Heart left ventricle (tissue), 16 donors: ENCODE measurements around the gene TFPT. TPM values are rescaled to one million over a fixed set of nuclear protein-coding genes. Genes with fewer than 3 reads are reported as not detected.

Experiments
- ATAC-seq, 4 donors: fragments of 200-7000 bp; cut with Tn5 transposase; one replicate each; pipeline ENCODE4 v1.9.1; 2020 to 2022; ENCODE audit warnings: moderate library complexity in 4 of 4, mild to moderate bottlenecking in 3 of 4, moderate number of reproducible peaks in 1 of 4
- DNase-seq, 5 donors: peaks; one replicate each; pipeline ENCODE4 v3.0.0-alpha.2; 2020
- H3K27ac ChIP-seq, 12 donors: fragments of 200-600 bp; sonication (generic) in 4 of 12; one replicate each; pipeline versions ENCODE4 v1.5.0 to v1.8.0; 2016 to 2022; ENCODE audit warnings: mild to moderate bottlenecking in 2 of 12
- H3K27me3 ChIP-seq, 9 donors: fragments of 200-600 bp; sonication (generic) in 2 of 9; one replicate each; pipeline versions ENCODE4 v1.5.1 to v1.8.0; 2016 to 2022; ENCODE audit warnings: mild to moderate bottlenecking in 3 of 9
- H3K36me3 ChIP-seq, 9 donors: fragments of 200-600 bp; sonication (generic) in 2 of 9; one replicate each; pipeline versions ENCODE4 v1.5.0 to v1.8.0; 2018 to 2022; ENCODE audit warnings: mild to moderate bottlenecking in 2 of 9
- H3K4me1 ChIP-seq, 12 donors: fragments of 200-600 bp; sonication (generic) in 4 of 12; one replicate each; pipeline versions ENCODE4 v1.5.0 to v1.8.0; 2016 to 2022; ENCODE audit warnings: mild to moderate bottlenecking in 3 of 12
- H3K4me3 ChIP-seq, 12 donors: fragments of 200-600 bp; sonication (generic) in 4 of 12; one replicate each; pipeline versions ENCODE4 v1.5.0 to v1.8.0; 2017 to 2022; ENCODE audit warnings: mild to moderate bottlenecking in 9 of 12, moderate library complexity in 4 of 12
- H3K9me3 ChIP-seq, 12 donors: fragments of 200-600 bp; sonication (generic) in 4 of 12; one replicate each; pipeline versions ENCODE4 v1.5.0 to v1.8.0; 2016 to 2022; ENCODE audit warnings: mild to moderate bottlenecking in 1 of 12
- CTCF ChIP-seq, 12 donors: fragments of 200-600 bp; sonication (generic) in 4 of 12; IDR thresholded peaks; one replicate each; pipeline versions ENCODE4 v1.5.0 to v1.8.0; 2018 to 2022; ENCODE audit warnings: antibody characterized with exemption in 12 of 12, mild to moderate bottlenecking in 5 of 12
- POLR2A ChIP-seq, 2 donors: fragments of 450-650 bp; IDR thresholded peaks; one replicate each; pipeline ENCODE4 v1.6.1; 2017; ENCODE audit warnings: antibody characterized with exemption in 2 of 2, mild to moderate bottlenecking in 2 of 2, moderate library complexity in 2 of 2
- WGBS, 4 donors: extraction: QIAGEN DNeasy Blood & Tissue Kit in 2 of 4; methylation state at CpG; one replicate each; pipeline versions ENCODE4 v1.1.5 to v1.1.7; 2013 to 2018; 5-methylcytosine and 5-hydroxymethylcytosine counted together
- intact Hi-C, 10 donors: fragments of 100-400 bp; cut with DNase I; formaldehyde crosslinking; loops; one replicate each; pipeline versions ENCODE4 v1.11.1 to v1.14.2; 2022
- polyA plus RNA-seq, 2 donors: library from polyadenylated mRNA; stranded (reverse); fragments of 200-250 nt; gene quantifications; one replicate each; pipeline ENCODE4 v1.2.3, GENCODE V29; 2013
- total RNA-seq, 9 donors: library from RNA; depleted of rRNA in 2 of 9; stranded (reverse); fragments of >200 nt in 2 of 9; fragmentation: NEBNext Ultra II Directional in 3 of 9; extraction: Animal tissue kit (Norgen Biotek cat#: 25700) in 3 of 9; gene quantifications; one replicate each; pipeline versions ENCODE4 v1.1.0 to v1.2.4, GENCODE V29; 2016 to 2023
- donor health status: ischemic (EF 13 %, LVEDD 7.1; RV severe dilation, severe dysfunction).
- donor health status: healthy with polysubstance abuse.
- donor health status: DM: no; HTN: yes; CAD: no.
- donor health status: DM: no; HTN: no; CAD: no.
- donor health status: ischemic (EF 25% LVEDD 6.9; RV normal size, moderate dysfunction).
- donor health status: ischemic (EF 25% LVEDD 5.7; RV mildly dilated, moderate dysfunction).
- donor health status: healthy.
- donor health status: DM: yes; HTN: yes; CAD: no.
- donor health status: ischemic (EF 35%, LVEDD 5.7; RV mildly dilated, moderate dysfunction).
- donor health status: nonischemic (EF 11% LVEDD 7.7; RV severe dilation, severe dysfunction).
- donor health status: DM: yes; HTN: yes; CAD: no.
- donor health status: PGD.
- donor health status: ischemic (EF 29% LVEDD 5.4; RV normal size, mild dysfunction).
- donor health status: nonischemic (EF 23%, LVEDD 6.1; RV moderate dilation, normal function).

Gene TFPT
- total and polyA plus RNA-seq, 11 donors: 9.6 to 26.5 (median 12.5) TPM

GRCh38 chr19:54124393-54124792, 8.9 kb upstream of the TFPT start:
- Histone ChIP-seq H3K4me1 (no peaks in the 10 kb centered on the region), H3K27ac (no peak overlapping the region), H3K4me3 (no peak overlapping the region), H3K27me3 (no peaks in the 10 kb centered on the region), H3K36me3 (peaks cover 0 to 99% (median 95%) of the 10 kb centered on the region in 9 donors), H3K9me3 (no peaks in the 10 kb centered on the region)
- ATAC-seq (no peak), DNase-seq (no peak)
- no peak for TF ChIP-seq POLR2A (IDR thresholded peaks at IDR 0.05)
- TF ChIP-seq CTCF (IDR thresholded peaks at IDR 0.05): no peak
- intact Hi-C loops: no loop called here
- WGBS, 4 donors: 89 to 94% (median 94%) methylated on average over 16 to 19 of the region's 19 CpGs

GRCh38 chr19:54123682-54124081, 8.2 kb upstream of the TFPT start:
- no peak overlapping the region for H3K4me3 ChIP-seq
- intact Hi-C loops: no loop called here
- no peaks in the 10 kb centered on the region for H3K27me3 ChIP-seq
- H3K36me3 ChIP-seq: peaks cover 0 to 98% (median 95%) of the 10 kb centered on the region in 9 donors
- no peak overlapping the region for H3K27ac ChIP-seq
- H3K4me1 ChIP-seq: no peaks in the 10 kb centered on the region
- ATAC-seq (no peak), DNase-seq (no peak)
- no peaks in the 10 kb centered on the region for H3K9me3 ChIP-seq
- TF ChIP-seq CTCF (IDR thresholded peaks at IDR 0.05): no peak
- no peak for TF ChIP-seq POLR2A (IDR thresholded peaks at IDR 0.05)
- 90 to 94% (median 93%) methylated on average over 13 to 17 of the region's 17 CpGs for WGBS, 4 donors

DNA sequence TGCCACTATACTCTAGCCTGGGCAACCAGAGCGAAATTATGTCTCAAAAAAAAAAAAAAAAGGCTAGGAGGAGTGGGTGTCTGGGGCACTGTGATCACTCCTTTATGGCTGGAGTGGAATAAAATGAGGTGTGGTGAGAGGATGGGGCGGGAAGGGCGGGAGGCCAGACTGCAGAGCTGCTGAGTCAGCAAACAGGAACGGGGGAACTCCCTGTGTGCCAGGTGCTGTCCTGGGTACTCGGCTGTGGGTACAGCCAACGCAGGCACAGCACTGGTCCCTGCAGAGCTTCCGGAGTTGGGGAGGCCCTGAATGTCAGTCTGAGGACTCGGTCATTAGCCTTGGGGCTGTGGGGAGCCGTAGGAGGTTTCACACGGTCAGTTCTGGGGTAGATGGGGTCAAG, 5.8 kb upstream of the TFPT start:
- no peaks in the 10 kb centered on the region for H3K9me3 ChIP-seq
- TF ChIP-seq POLR2A (IDR thresholded peaks at IDR 0.05): no peak
- TF ChIP-seq CTCF (IDR thresholded peaks at IDR 0.05): no peak
- peaks cover 2 to 10% (median 8%) of the 10 kb centered on the region in 12 donors for H3K4me1 ChIP-seq
- intact Hi-C loops: no loop called here
- H3K27me3 ChIP-seq: no peaks in the 10 kb centered on the region
- 95 to 97% (median 97%) methylated on average over 10 of the region's 10 CpGs for WGBS, 4 donors
- DNase-seq (no peak), ATAC-seq (no peak)
- H3K4me3 ChIP-seq: no peak overlapping the region
- no peak overlapping the region for H3K27ac ChIP-seq
- H3K36me3 ChIP-seq: peaks cover 0 to 80% (median 79%) of the 10 kb centered on the region in 9 donors

GRCh38 chr19:54114340-54115108, 933 bp downstream of the TFPT start:
- TF ChIP-seq CTCF (IDR thresholded peaks at IDR 0.05) (no peak), POLR2A (IDR thresholded peaks at IDR 0.05) (no peak)
- H3K4me1 ChIP-seq: peaks cover 4 to 26% (median 22%) of the 10 kb centered on the region in 12 donors
- intact Hi-C loops: loop anchor here in 3 of 10 donors (1.0 kb wide), 3 partner anchors 11 to 23 kb away; partner anchors contain the start of genes NDUFA3 (in 2 of the 3) and CNOT3 (in 1 of the 3)
- H3K9me3 ChIP-seq: no peaks in the 10 kb centered on the region
- WGBS, 4 donors: 12 to 42% (median 25%) methylated on average over 13 to 28 of the region's 28 CpGs
- DNase-seq (peak in 3 of 5 donors; percentile 49 to 56 (median 50)), ATAC-seq (peak; percentile 13 to 62 (median 35))
- peak overlapping the region in 11 of 12 donors; percentile 82 to 95 (median 92) for H3K27ac ChIP-seq
- H3K4me3 ChIP-seq: peak overlapping the region; percentile 57 to 99 (median 80)
- H3K27me3 ChIP-seq: no peaks in the 10 kb centered on the region
- H3K36me3 ChIP-seq: peaks cover 0 to 44% (median 32%) of the 10 kb centered on the region in 9 donors
